Activated B cell treated with CpG ODN at 0.5 μM for 24 hours (primary cell): ENCODE results near the gene RASA3. TPM values are rescaled to one million over a fixed set of nuclear protein-coding genes. Genes with fewer than 3 reads are reported as not detected.

Experiments
- ATAC-seq: fragments of 200-7000 bp; cut with Tn5 transposase; one replicate; pipeline ENCODE4 v1.10.0; 2021; ENCODE audit warnings: low read depth, mild to moderate bottlenecking, moderate library complexity
- CTCF ChIA-PET: fragments of 350-600 bp; sonication (Branson Sonifier 250); formaldehyde crosslinking; loops from one replicate; lab custom pipeline; 2021; ENCODE audit warnings: antibody characterized with exemption; lab: Charles Lee
- POLR2A ChIA-PET: fragments of 350-600 bp; sonication (Branson Sonifier 250); formaldehyde crosslinking; loops from one replicate; lab custom pipeline; 2021; ENCODE audit warnings: antibody characterized with exemption; lab: Charles Lee
- DNase-seq: peaks from one replicate; pipeline ENCODE4 v3.0.0; 2022
- H3K27ac Mint-ChIP-seq: one replicate; pipeline ENCODE4 v1.8.0; 2020; ENCODE audit warnings: mixed read lengths
- H3K27me3 Mint-ChIP-seq: one replicate; pipeline ENCODE4 v1.8.0; 2021; ENCODE audit warnings: mixed read lengths
- H3K36me3 Mint-ChIP-seq: one replicate; pipeline ENCODE4 v1.8.0; 2021; ENCODE audit warnings: low read depth, mixed read lengths
- H3K4me1 Mint-ChIP-seq: one replicate; pipeline ENCODE4 v1.8.0; 2021; ENCODE audit warnings: mixed read lengths
- H3K4me3 Mint-ChIP-seq: one replicate; pipeline ENCODE4 v1.8.0; 2020; ENCODE audit warnings: mild to moderate bottlenecking, mixed read lengths
- H3K9me3 Mint-ChIP-seq: one replicate; pipeline ENCODE4 v1.8.0; 2020; ENCODE audit warnings: mixed read lengths
- CTCF ChIP-seq: fragments of 200-600 bp; IDR thresholded peaks from one replicate; pipeline ENCODE4 v1.8.0; 2022; ENCODE audit warnings: antibody characterized with exemption, mild to moderate bottlenecking
- intact Hi-C: fragments of 100-400 bp; cut with micrococcal nuclease; formaldehyde crosslinking; loops from one replicate; pipeline ENCODE4 v1.15.1; 2024
- total RNA-seq: library from RNA; stranded (reverse); gene quantifications from 2 replicates; pipeline ENCODE4 v1.2.3, GENCODE V29; 2022

RASA3 gene
- total RNA-seq, 1 donor from 2014 or later: 20.4 TPM

- Mint-ChIP-seq H3K9me3 (no peaks in the 10 kb centered on the region), H3K4me1 (peaks cover 64% of the 10 kb centered on the region), H3K27me3 (no peaks in the 10 kb centered on the region), H3K4me3 (peak overlapping the region; percentile 93), H3K27ac (peak overlapping the region; percentile 76), H3K36me3 (peaks cover 7% of the 10 kb centered on the region)
- no peak for TF ChIP-seq CTCF
- ChIA-PET POLR2A (interaction anchor here (0.5 to 4.0 kb wide), 7 partner anchors 9 to 83 kb away, joined by 3 to 15 read pairs (median 4); no protein-coding TSS in a partner anchor), CTCF (interaction anchor here (1.1 kb wide), 1 partner anchor 13 kb away, joined by 3 read pairs; no protein-coding TSS in a partner anchor)
- intact Hi-C loops: loop anchor here (1.0 to 5.0 kb wide), 4 partner anchors 8 to 834 kb away; partner anchors contain the start of gene LAMP1
- peak; percentile 43 for DNase-seq
- ATAC-seq: peak; percentile 9
Observed at GRCh38 chr13:114131583-114132418, 622 bp downstream of the RASA3 start.

- ATAC-seq (no peak), DNase-seq (peak; percentile 40)
- ChIA-PET CTCF (interaction anchor here (1.1 to 1.2 kb wide), 2 partner anchors 14 to 95 kb away, joined by 3 read pairs; no protein-coding TSS in a partner anchor), POLR2A (interaction anchor here (0.5 to 4.0 kb wide), 8 partner anchors 9 to 82 kb away, joined by 3 to 15 read pairs (median 4); no protein-coding TSS in a partner anchor)
- Mint-ChIP-seq H3K4me3 (peak overlapping the region; percentile 93), H3K4me1 (peaks cover 72% of the 10 kb centered on the region), H3K27me3 (no peaks in the 10 kb centered on the region), H3K36me3 (peaks cover 7% of the 10 kb centered on the region), H3K9me3 (no peaks in the 10 kb centered on the region), H3K27ac (peak overlapping the region; percentile 76)
- intact Hi-C loops: loop anchor here (1.0 to 5.0 kb wide), 2 partner anchors 82 to 834 kb away; partner anchors contain the start of gene LAMP1
- no peak for TF ChIP-seq CTCF
Observed at GRCh38 chr13:114130837-114131582, 1.4 kb downstream of the RASA3 start.

DNA sequence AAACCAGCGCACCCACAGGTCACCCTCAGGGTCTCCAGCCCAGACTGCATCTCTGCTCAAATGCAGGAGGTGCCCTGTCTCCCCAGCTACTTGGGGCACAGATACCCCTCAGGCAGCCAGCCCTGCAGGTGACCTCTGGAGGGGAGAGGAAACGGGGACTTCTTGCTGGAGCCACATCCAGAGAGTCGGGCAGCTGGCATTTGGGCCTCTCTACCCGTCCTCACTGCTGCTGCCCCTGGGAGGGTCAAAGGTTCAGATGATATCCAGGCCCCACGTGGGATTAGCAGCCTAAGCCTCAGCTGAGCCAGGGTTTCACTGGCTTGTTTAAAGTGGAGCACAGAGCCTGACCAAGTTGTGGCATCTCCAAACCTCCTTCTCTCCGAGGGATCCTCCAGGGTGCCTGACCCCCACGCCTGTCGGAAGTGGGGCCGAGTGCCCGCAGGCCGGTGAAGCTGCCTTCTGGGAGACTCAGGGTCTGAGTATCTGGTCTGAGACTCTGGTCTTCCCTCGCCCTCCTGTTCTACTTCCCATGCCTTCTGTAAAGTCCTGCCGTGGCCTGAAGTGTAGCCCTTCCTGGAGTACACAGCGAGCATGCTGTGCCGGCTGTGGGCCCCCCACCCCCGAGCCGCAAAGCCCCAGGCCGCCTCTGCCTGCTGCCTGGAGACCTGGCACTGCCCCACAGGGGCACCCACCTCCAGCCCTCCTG lies 2.1 kb downstream of the RASA3 start:
- H3K27ac Mint-ChIP-seq: peak overlapping the region; percentile 76
- DNase-seq (no peak), ATAC-seq (no peak)
- no peak for TF ChIP-seq CTCF
- ChIA-PET POLR2A (interaction anchor here (0.8 to 4.0 kb wide), 6 partner anchors 10 to 81 kb away, joined by 3 to 15 read pairs (median 5); no protein-coding TSS in a partner anchor), CTCF (interaction anchor here (1.1 to 1.2 kb wide), 2 partner anchors 14 to 96 kb away, joined by 3 read pairs; no protein-coding TSS in a partner anchor)
- peaks cover 7% of the 10 kb centered on the region for H3K36me3 Mint-ChIP-seq
- no peaks in the 10 kb centered on the region for H3K9me3 Mint-ChIP-seq
- intact Hi-C loops: loop anchor here (5.0 kb wide), 1 partner anchor 833 kb away; the partner anchor contains the start of gene LAMP1
- peaks cover 76% of the 10 kb centered on the region for H3K4me1 Mint-ChIP-seq
- no peaks in the 10 kb centered on the region for H3K27me3 Mint-ChIP-seq
- peak overlapping the region; percentile 93 for H3K4me3 Mint-ChIP-seq

DNA sequence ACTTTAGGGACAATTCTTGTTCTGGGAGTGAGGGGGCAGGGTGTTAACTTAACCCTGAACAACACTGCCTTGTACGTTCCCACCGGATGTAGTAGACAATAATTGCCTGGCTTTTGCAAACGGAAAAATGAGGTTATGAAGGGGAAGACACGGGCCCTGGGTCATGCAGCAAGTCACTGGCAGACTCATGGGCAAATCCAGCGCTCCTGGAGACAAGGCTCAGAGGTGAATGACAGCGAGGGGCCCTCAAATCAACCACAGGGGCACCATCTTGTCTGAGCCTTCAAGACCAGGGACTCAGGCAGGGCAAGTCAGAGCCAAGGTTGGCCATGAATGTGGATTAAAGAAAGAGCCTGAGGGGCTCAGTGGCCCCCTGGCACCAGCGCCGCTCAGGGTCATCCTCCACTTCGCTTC lies 2.8 kb downstream of the RASA3 start:
- POLR2A ChIA-PET: interaction anchor here (0.6 to 4.0 kb wide), 4 partner anchors 11 to 104 kb away, joined by 3 to 15 read pairs (median 4); no protein-coding TSS in a partner anchor
- Mint-ChIP-seq H3K27ac (peak overlapping the region; percentile 76), H3K9me3 (no peaks in the 10 kb centered on the region), H3K27me3 (no peaks in the 10 kb centered on the region), H3K4me3 (peak overlapping the region; percentile 82), H3K4me1 (peaks cover 80% of the 10 kb centered on the region), H3K36me3 (peaks cover 10% of the 10 kb centered on the region)
- intact Hi-C loops: loop anchor here (1.0 to 5.0 kb wide), 7 partner anchors 13 to 832 kb away; partner anchors contain the start of genes CDC16 and LAMP1
- no peak for TF ChIP-seq CTCF
- no peak for DNase-seq
- CTCF ChIA-PET: no interaction called here
- no peak for ATAC-seq
